Astrocyte of the cerebellum (primary cell): ENCODE measurements around the gene MPV17L2.

Experiments
- DNase-seq: peaks from one replicate; pipeline ENCODE4 v3.0.0-alpha.2; 2011; ENCODE audit warnings: low read depth
- H3K4me3 ChIP-seq: 2 replicates; pipeline ENCODE4 v1.5.1; 2011; ENCODE audit warnings: mild to moderate bottlenecking, low read depth, low read length, moderate library complexity
- CTCF ChIP-seq: IDR thresholded peaks from 2 replicates; pipeline ENCODE4 v1.5.1; 2012; ENCODE audit warnings: low read length, low read depth, moderate library complexity, mild to moderate bottlenecking; ENCODE audit errors: missing control alignments
- in situ Hi-C: cut with HindIII; loops from 2 replicates; pipeline ENCODE4 v1.10.0; 2017; ENCODE audit warnings: low sequenced_read_pairs

MPV17L2 gene

GRCh38 chr19:18173054-18173571 lies 19.9 kb upstream of the MPV17L2 start:
- no peak for DNase-seq
- peak overlapping the region; percentile 47 for H3K4me3 ChIP-seq
- no peak for TF ChIP-seq CTCF
- in situ Hi-C loops: no loop called here

- in situ Hi-C loops: no loop called here
- peak within 1 kb of the TSS; percentile 47 for H3K4me3 ChIP-seq
- TF ChIP-seq CTCF: no peak
- DNase-seq: no peak
These were observed 19.3 kb upstream of the MPV17L2 start, which contains the start of gene IFI30 for GRCh38 chr19:18173572-18174288. Gene IFI30 (plus strand): TSS chr19:18173813. CDS start chr19:18173842, 29 bp downstream.

DNA sequence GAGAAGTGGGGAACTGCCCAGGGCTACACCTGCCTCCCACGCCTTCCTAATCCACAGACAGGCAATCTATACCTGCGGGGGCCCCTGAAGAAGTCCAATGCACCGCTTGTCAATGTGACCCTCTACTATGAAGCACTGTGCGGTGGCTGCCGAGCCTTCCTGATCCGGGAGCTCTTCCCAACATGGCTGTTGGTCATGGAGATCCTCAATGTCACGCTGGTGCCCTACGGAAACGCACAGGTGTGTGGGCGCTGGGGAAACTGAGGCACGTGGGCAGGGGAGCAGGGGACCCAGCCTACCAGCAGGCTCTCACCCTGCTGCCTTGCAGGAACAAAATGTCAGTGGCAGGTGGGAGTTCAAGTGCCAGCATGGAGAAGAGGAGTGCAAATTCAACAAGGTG lies 18.0 kb upstream of the MPV17L2 start:
- no peak overlapping the region for H3K4me3 ChIP-seq
- in situ Hi-C loops: no loop called here

DNA sequence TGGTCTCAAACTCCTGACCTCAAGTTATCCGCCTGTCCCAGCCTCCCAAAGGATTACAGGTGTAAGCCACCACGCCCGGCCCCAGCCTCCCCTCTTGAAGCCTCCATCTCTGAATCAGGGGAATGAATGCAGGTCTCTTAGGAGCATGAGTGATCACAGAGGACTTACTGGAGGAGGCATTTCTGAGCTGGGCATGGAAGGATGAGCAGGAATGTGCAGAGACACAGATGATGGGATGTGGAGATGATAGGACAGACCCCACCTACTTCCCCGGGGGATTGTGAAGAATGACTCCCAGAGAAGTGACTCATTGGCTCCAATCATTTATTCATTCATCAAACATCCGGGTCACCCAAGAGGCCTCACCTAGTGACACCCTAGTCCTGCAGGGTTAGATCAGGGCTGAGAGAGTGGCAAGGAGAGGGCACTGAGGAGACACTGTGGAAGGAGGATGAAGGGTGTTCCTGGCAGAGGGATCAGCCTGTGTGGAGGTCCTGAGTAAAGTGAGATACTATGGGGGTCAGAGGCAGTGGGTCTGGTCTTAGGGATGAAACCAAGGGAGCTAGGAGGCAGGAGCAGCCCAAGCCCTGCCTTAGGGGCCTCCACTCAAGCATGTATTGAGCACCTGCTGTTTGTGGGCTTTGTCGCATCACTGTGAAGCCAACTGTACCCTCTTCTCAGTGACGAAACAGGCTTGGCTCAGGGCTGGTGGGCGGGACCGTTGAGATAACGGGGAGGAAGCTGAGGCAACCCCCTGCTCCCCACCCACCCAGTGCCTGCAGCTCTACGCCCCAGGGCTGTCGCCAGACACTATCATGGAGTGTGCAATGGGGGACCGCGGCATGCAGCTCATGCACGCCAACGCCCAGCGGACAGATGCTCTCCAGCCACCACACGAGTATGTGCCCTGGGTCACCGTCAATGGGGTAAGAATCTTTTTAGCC lies 16.4 kb upstream of the MPV17L2 start:
- in situ Hi-C loops: no loop called here
- no peak for DNase-seq
- TF ChIP-seq CTCF: no peak
- no peak overlapping the region for H3K4me3 ChIP-seq

More for the DNA sequence above, 18.0 kb upstream of the MPV17L2 start:
- TF ChIP-seq CTCF: no peak
- no peak for DNase-seq

DNA sequence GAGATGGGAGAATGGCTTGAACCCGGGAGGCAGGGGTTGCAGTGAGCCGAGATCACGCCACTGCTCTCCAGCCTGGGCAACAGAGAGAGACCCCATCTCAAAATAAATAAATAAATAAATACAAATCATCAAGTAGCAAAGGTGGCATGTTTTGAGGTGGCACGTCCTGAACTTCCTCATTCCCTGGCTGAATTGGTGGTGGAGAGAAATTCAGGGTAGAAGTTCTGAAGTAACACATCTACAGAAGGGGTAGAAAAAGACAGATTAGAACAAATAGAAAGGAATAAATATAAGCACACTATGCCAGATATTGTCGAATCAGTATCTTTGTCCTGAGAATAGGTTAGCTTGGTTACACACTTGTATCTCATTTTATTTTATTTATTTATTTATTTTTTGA lies 13.1 kb upstream of the MPV17L2 start:
- no peak overlapping the region for H3K4me3 ChIP-seq
- DNase-seq: no peak
- in situ Hi-C loops: loop anchor here (5.0 to 10.0 kb wide), 2 partner anchors 75 to 82 kb away; no protein-coding TSS in a partner anchor
- TF ChIP-seq CTCF: no peak

DNA sequence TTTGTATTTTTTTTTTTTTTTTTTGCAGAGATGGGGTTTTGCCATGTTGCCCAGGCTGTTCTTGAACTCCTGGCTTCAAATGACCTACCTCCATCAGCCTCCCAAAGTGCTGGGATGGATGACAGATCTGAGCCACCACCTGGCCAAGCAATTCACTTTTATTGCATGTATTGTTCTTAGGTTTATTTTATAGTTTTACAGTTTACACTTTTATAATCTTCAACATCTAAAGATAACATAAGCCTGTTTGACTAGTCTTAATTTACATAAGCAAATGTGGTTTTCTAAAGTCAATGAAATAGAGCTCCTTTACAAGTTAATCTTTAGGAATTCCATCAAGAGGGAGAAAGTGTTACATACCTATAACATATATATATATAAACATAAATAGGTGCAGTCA lies 9.5 kb upstream of the MPV17L2 start:
- TF ChIP-seq CTCF: no peak
- no peak for DNase-seq
- H3K4me3 ChIP-seq: no peak overlapping the region
- in situ Hi-C loops: loop anchor here (5.0 to 10.0 kb wide), 2 partner anchors 79 kb away; no protein-coding TSS in a partner anchor
